HCT116 (cell line): Measurements from ENCODE around the gene INTS1. TPM values are rescaled to one million over a fixed set of nuclear protein-coding genes. Genes with fewer than 3 reads are reported as not detected.

Experiments used
- ATAC-seq: fragments of 200-7000 bp; cut with Tn5 transposase; 2 replicates; pipeline ENCODE4 v1.9.1; 2020; ENCODE audit warnings: mild to moderate bottlenecking, moderate library complexity
- BruUV-seq: library from RNA; stranded (reverse); fragments of 400-500 nt; replicated peaks from 2 replicates; lab custom pipeline; 2021; lab: Mats Ljungman, UMichigan
- CTCF ChIA-PET: fragments of 300-600 bp; sonication (Branson Sonifier 250); formaldehyde crosslinking; loops from one replicate; lab custom pipeline; 2021; ENCODE audit warnings: antibody characterized with exemption; lab: Charles Lee
- POLR2A ChIA-PET: fragments of 300-600, 350-600 bp; sonication (Branson Sonifier 250); formaldehyde crosslinking; loops from one replicate; lab custom pipeline; 2021; ENCODE audit warnings: antibody characterized with exemption; lab: Charles Lee
- RAD21 ChIA-PET, 2 experiments: fragments of 300-600 bp; sonication (Branson Sonifier 250); formaldehyde crosslinking; loops; one replicate each; lab custom pipeline; 2023; ENCODE audit warnings: low total read pairs in 2 of 2; ENCODE audit not compliant: uncharacterized antibody in 2 of 2, unreplicated experiment in 2 of 2, low non-redundant PET in 1 of 2; lab: Charles Lee
- DNase-seq: peaks from one replicate; pipeline ENCODE4 v3.0.0-alpha.2; 2010; ENCODE audit warnings: low read depth, low spot score
- H2AFZ ChIP-seq: fragments of 200-600 bp; shearing (Covaris generic), sonication (generic); 2 replicates; pipeline ENCODE4 v1.6.1; 2017; ENCODE audit warnings: low read depth, mixed run types, mixed read lengths, antibody characterized with exemption, low read length; ENCODE audit not compliant: poor library complexity, severe bottlenecking
- H3K27ac ChIP-seq: 2 replicates; pipeline ENCODE4 v1.5.1; 2012; ENCODE audit warnings: low read depth, low read length
- H3K27me3 ChIP-seq: fragments of 200-600 bp; sonication (generic); 2 replicates; pipeline ENCODE4 v1.6.1; 2016; ENCODE audit warnings: mixed run types, low read length, mixed read lengths; ENCODE audit not compliant: insufficient read depth
- H3K36me3 ChIP-seq, 2 experiments: fragments of 200-500 bp in 1 of 2; fragments of 200-600 bp in 1 of 2; sonication (Bioruptor generic) in 1 of 2; sonication (generic) in 1 of 2; 2 replicates each; pipeline versions ENCODE4 v1.5.1 to v1.6.1; 2014 to 2016; ENCODE audit warnings: low read length in 2 of 2, inconsistent platforms in 1 of 2, mixed read lengths in 1 of 2, mixed run types in 1 of 2; ENCODE audit not compliant: insufficient read depth in 2 of 2, control insufficient read depth in 1 of 2
- H3K4me1 ChIP-seq, 2 experiments: fragments of 200-600 bp in 1 of 2; sonication (generic) in 1 of 2; 2 replicates each; pipeline versions ENCODE4 v1.5.1 to v1.6.1; 2012 to 2017; ENCODE audit warnings: low read length in 2 of 2, inconsistent platforms in 1 of 2, mild to moderate bottlenecking in 1 of 2, mixed read lengths in 1 of 2, mixed run types in 1 of 2, moderate library complexity in 1 of 2; ENCODE audit not compliant: insufficient read depth in 2 of 2, control insufficient read depth in 1 of 2
- H3K4me2 ChIP-seq: fragments of 200-600 bp; sonication (generic); 2 replicates; pipeline ENCODE4 v1.6.1; 2017; ENCODE audit warnings: mixed run types, low read length, mixed read lengths
- H3K4me3 ChIP-seq, 2 experiments: fragments of 200-600 bp in 1 of 2; sonication (generic) in 1 of 2; replicated peaks in 1 of 2; 2 replicates each; pipeline ENCODE4 v1.5.1; 2011 to 2016; ENCODE audit warnings: low read length in 2 of 2, control low read depth in 1 of 2, low read depth in 1 of 2, mild to moderate bottlenecking in 1 of 2, mixed read lengths in 1 of 2, mixed run types in 1 of 2
- H3K79me2 ChIP-seq: fragments of 200-600 bp; sonication (generic); 2 replicates; pipeline ENCODE4 v1.6.1; 2017; ENCODE audit warnings: mild to moderate bottlenecking, mixed run types, low read length, moderate library complexity, mixed read lengths; ENCODE audit not compliant: insufficient read depth
- H3K9ac ChIP-seq: fragments of 200-600 bp; sonication (generic); 2 replicates; pipeline ENCODE4 v1.6.1; 2016; ENCODE audit warnings: low read length, mixed read lengths
- H3K9me2 ChIP-seq: fragments of 200-600 bp; sonication (generic), shearing (Covaris generic); 2 replicates; pipeline ENCODE4 v1.6.1; 2017; ENCODE audit warnings: mixed run types, mild to moderate bottlenecking, moderate library complexity; ENCODE audit not compliant: insufficient read depth
- H3K9me3 ChIP-seq, 2 experiments: fragments of 200-500 bp in 1 of 2; fragments of 200-600 bp in 1 of 2; sonication (Bioruptor generic) in 1 of 2; sonication (generic) in 1 of 2; 2 replicates each; pipeline ENCODE4 v1.6.1; 2014 to 2017; ENCODE audit warnings: low read length in 2 of 2, mixed read lengths in 2 of 2, inconsistent platforms in 1 of 2, low read depth in 1 of 2, mild to moderate bottlenecking in 1 of 2, mixed run types in 1 of 2, moderate library complexity in 1 of 2; ENCODE audit not compliant: control insufficient read depth in 1 of 2, insufficient read depth in 1 of 2
- H4K20me1 ChIP-seq: fragments of 200-600 bp; sonication (generic), shearing (Covaris generic); 2 replicates; pipeline ENCODE4 v1.6.1; 2017; ENCODE audit warnings: mixed run types, mild to moderate bottlenecking, moderate library complexity; ENCODE audit not compliant: insufficient read depth
- ELF1 ChIP-seq: IDR thresholded peaks from 2 replicates; pipeline ENCODE4 v1.6.1; 2012; ENCODE audit warnings: low read depth, borderline replicate concordance
- FOSL1 ChIP-seq: IDR thresholded peaks from 2 replicates; pipeline ENCODE4 v1.6.1; 2012; ENCODE audit warnings: low read depth
- POLR2A ChIP-seq: IDR thresholded peaks from 2 replicates; pipeline ENCODE4 v1.7.0; 2011; ENCODE audit warnings: borderline replicate concordance; ENCODE audit not compliant: insufficient read depth, insufficient read length; ENCODE audit errors: extremely low read depth
- SP1 ChIP-seq: IDR thresholded peaks from 2 replicates; pipeline ENCODE4 v1.6.1; 2012; ENCODE audit warnings: low read depth
- ZNF274 ChIP-seq: fragments of 200-500 bp; sonication (Bioruptor generic); IDR thresholded peaks from 2 replicates; pipeline ENCODE4 v1.6.1; 2014; ENCODE audit warnings: mild to moderate bottlenecking, low read depth, low read length, inconsistent platforms
- intact Hi-C: fragments of 100-400 bp; cut with micrococcal nuclease; formaldehyde crosslinking; loops from 2 replicates; pipeline ENCODE4 v1.10.0; 2022
- total RNA-seq: library from RNA; stranded (reverse); gene quantifications from one replicate; pipeline ENCODE4 v1.2.1, GENCODE V29; 2021; ENCODE audit not compliant: unreplicated experiment
- TF ChIP-seq, protein P1 (sequence below), 3 experiments: fragments of 200-600 bp in 1 of 3; sonication (generic) in 1 of 3; IDR thresholded peaks in 2 of 3; conservative IDR thresholded peaks in 1 of 3; 2 replicates each; pipeline ENCODE4 v1.5.1; 2012 to 2017; ENCODE audit warnings: low read depth in 2 of 3, low read length in 2 of 3, antibody characterized with exemption in 1 of 3, borderline replicate concordance in 1 of 3, control low read depth in 1 of 3, mild to moderate bottlenecking in 1 of 3, mixed read lengths in 1 of 3, mixed run types in 1 of 3, moderate library complexity in 1 of 3; ENCODE audit not compliant: insufficient read depth in 1 of 3

Gene INTS1
- total RNA-seq, 1 experiment from 2014 or later: 167 TPM

DNA sequence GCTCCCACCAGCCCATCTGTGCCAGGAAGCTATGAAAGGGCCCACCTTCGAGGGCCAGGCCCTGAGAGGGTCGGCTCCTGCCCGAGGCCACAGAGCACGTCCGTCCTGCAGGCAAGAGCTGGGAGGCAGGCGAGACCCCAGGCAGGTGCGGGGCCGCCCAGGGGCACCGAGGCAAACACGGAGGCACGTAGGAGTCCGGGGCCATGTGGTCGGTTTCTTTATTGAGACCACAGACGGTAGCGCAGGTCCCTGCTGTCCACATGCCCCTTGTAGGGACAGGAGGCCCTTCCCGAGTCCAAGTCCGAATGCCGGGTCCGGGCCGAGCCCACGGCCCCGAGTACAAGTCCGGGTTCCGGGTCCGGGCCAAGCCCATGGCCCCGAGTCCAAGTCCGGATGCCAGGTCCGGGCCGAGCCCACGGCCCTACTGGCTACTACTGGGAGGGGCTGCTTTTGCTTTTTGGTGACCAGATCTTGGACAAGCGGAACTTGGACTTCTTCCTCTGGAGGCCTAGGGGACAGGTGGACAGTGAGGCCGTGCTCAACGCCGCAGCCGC, 69.9 kb downstream of the INTS1 start:
- BruUV-seq: no TSS peak
- TF ChIP-seq ZNF274 (no peak), ELF1 (no peak), FOSL1 (no peak), POLR2A (no peak), SP1 (no peak)
- TF ChIP-seq, protein P1, sequence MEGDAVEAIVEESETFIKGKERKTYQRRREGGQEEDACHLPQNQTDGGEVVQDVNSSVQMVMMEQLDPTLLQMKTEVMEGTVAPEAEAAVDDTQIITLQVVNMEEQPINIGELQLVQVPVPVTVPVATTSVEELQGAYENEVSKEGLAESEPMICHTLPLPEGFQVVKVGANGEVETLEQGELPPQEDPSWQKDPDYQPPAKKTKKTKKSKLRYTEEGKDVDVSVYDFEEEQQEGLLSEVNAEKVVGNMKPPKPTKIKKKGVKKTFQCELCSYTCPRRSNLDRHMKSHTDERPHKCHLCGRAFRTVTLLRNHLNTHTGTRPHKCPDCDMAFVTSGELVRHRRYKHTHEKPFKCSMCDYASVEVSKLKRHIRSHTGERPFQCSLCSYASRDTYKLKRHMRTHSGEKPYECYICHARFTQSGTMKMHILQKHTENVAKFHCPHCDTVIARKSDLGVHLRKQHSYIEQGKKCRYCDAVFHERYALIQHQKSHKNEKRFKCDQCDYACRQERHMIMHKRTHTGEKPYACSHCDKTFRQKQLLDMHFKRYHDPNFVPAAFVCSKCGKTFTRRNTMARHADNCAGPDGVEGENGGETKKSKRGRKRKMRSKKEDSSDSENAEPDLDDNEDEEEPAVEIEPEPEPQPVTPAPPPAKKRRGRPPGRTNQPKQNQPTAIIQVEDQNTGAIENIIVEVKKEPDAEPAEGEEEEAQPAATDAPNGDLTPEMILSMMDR (IDR thresholded peaks at IDR 0.05 in 2 of 3, conservative IDR thresholded peaks at IDR 0.05 in 1 of 3; ENCODE audit: borderline replicate concordance in 1 of 3, insufficient read depth in 1 of 3, low read depth in 2 of 3, low read length in 2 of 3): no peak
- Histone ChIP-seq H3K9ac (no peak overlapping the region), H3K4me1 (peaks cover 0 to 9% of the 10 kb centered on the region in 2 experiments; a peak in 2 of 4 replicates), H3K4me3 (no peak overlapping the region), H3K36me3 (0 out of 4 replicates have a peak, but pooled peaks cover 0 to 3% of the 10 kb centered on the region in 2 experiments), H3K4me2 (no peak overlapping the region), H3K27ac (no peak overlapping the region), H2AFZ (no peak overlapping the region), H3K79me2 (no peaks in the 10 kb centered on the region), H3K27me3 (no peaks in the 10 kb centered on the region), H3K9me2 (no peaks in the 10 kb centered on the region), H4K20me1 (no peaks in the 10 kb centered on the region), H3K9me3 (no peaks in the 10 kb centered on the region)
- POLR2A ChIA-PET: no interaction called here
- RAD21 ChIA-PET: no interaction called here
- CTCF ChIA-PET: no interaction called here
- intact Hi-C loops: no loop called here
- ATAC-seq (no peak), DNase-seq (no peak)
